ENCODE results near the gene SEMA4D.

Gene SEMA4D

GRCh38 chr9:89405826-89406225 lies 92.1 kb downstream of the SEMA4D start:
- Mint-ChIP-seq H3K9me3 (peaks cover 4% of the 10 kb centered on the region), H3K4me3 (peak overlapping the region; percentile 71), H3K27ac (peak overlapping the region; percentile 96), H3K4me1 (peaks cover 80% of the 10 kb centered on the region), H3K36me3 (peaks cover 18% of the 10 kb centered on the region), H3K27me3 (no peaks in the 10 kb centered on the region)
- DNase-seq (ENCODE audit: low spot score in 2 of 2), result no peak
- peak; percentile 58 for ATAC-seq (ENCODE audit: low read depth)

DNA sequence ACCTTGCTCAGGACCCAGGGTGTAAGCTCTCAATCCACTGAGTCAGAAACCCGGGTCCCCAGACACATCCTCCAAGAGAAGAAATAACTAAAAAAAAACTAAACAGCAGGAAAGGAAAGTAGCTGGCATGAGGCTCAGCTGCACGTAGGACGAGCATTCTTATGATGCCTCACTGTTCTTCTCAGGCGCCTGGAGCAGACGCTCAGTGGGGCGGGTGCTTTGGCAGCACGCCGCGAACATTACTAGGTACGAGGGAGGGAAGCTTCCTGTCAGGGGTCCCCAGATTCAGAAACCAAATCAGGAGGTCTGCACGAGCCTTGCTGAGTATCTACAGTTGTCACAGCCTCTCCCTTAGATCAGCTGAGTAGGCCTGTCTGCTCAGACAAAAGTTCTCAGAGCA lies 93.8 kb downstream of the SEMA4D start:
- H3K4me1 Mint-ChIP-seq, result peaks cover 75% of the 10 kb centered on the region
- peak overlapping the region; percentile 59 for H3K4me3 Mint-ChIP-seq
- no peaks in the 10 kb centered on the region for H3K27me3 Mint-ChIP-seq
- H3K36me3 Mint-ChIP-seq, result peaks cover 17% of the 10 kb centered on the region
- DNase-seq (ENCODE audit: low spot score in 2 of 2), result no peak
- peak overlapping the region; percentile 96 for H3K27ac Mint-ChIP-seq
- peaks cover 4% of the 10 kb centered on the region for H3K9me3 Mint-ChIP-seq
- ATAC-seq (ENCODE audit: low read depth), result no peak

GRCh38 chr9:89402695-89403427 lies 95.1 kb downstream of the SEMA4D start:
- Mint-ChIP-seq H3K27me3 (no peaks in the 10 kb centered on the region), H3K9me3 (peaks cover 4% of the 10 kb centered on the region), H3K4me1 (peaks cover 65% of the 10 kb centered on the region), H3K4me3 (no peak overlapping the region), H3K27ac (peak overlapping the region; percentile 96), H3K36me3 (peaks cover 19% of the 10 kb centered on the region)
- ATAC-seq (ENCODE audit: low read depth), result no peak
- no peak for DNase-seq (ENCODE audit: low spot score in 2 of 2)

DNA sequence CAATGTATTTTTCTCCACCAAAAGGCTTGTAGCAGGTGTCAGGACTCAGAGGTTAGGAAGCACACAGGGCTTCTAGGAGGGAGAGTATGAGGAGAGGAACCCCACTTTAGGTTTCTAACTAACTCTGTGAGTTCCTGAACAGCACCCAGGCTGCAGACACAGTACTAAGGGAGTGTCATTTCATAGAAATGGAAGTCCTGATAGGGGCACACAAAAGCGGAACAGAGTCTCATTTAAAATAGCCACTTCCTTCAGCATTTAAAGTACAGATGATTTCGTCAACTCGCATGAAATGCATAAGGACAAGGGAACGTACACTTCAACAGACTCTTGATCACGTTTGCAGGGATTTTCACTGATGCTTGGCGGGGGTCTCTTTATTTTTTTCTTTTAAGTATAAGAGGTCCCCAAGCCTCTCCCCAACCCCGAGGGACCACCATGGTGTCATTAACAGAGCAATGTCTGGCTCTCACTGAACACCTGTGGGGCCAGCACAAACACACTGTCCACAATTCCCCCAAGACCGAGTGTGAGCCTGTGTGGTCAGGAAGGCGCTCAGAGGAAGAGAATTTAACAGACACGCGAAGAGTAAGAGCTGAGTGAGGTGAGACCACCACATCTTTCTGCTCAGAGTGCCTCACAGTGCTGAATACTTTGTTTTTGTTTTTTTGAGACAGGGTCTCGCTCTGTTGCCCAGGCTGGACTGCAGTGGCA lies 97.4 kb downstream of the SEMA4D start:
- no peaks in the 10 kb centered on the region for H3K9me3 Mint-ChIP-seq
- peaks cover 45% of the 10 kb centered on the region for H3K4me1 Mint-ChIP-seq
- H3K4me3 Mint-ChIP-seq, result peak overlapping the region; percentile 73
- no peaks in the 10 kb centered on the region for H3K27me3 Mint-ChIP-seq
- H3K36me3 Mint-ChIP-seq, result peaks cover 18% of the 10 kb centered on the region
- peak; percentile 96 for ATAC-seq (ENCODE audit: low read depth)
- H3K27ac Mint-ChIP-seq, result peak overlapping the region; percentile 88
- peak in 1 of 2 donors; percentile 38 for DNase-seq (ENCODE audit: low spot score in 2 of 2)

DNA sequence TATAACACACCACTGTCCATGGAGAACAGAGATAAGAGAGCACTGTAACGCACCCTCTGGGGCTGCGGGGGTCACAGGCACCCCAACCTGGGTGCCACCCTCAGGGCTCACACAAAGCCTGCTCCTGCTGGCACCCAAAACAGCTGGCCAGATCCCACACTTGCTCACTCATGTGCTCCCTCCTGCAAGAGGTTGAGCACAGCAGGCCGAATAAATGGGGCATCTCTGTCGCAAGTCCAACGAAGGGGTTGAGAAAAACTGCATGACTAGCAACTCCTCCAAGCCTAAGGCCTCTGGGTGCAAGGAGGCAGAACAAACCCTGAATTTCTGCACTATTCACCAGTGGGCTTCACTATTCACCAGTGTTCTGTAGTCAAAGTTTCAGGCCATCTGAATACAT lies 99.3 kb downstream of the SEMA4D start:
- ATAC-seq (ENCODE audit: low read depth) (no peak), DNase-seq (ENCODE audit: low spot score in 2 of 2) (no peak)
- peaks cover 28% of the 10 kb centered on the region for H3K4me1 Mint-ChIP-seq
- H3K9me3 Mint-ChIP-seq, result no peaks in the 10 kb centered on the region
- no peak overlapping the region for H3K27ac Mint-ChIP-seq
- H3K4me3 Mint-ChIP-seq, result no peak overlapping the region
- peaks cover 22% of the 10 kb centered on the region for H3K36me3 Mint-ChIP-seq
- no peaks in the 10 kb centered on the region for H3K27me3 Mint-ChIP-seq

- no peak for DNase-seq (ENCODE audit: low spot score in 2 of 2)
These were observed 100.4 kb downstream of the SEMA4D start for GRCh38 chr9:89397471-89397870.

GRCh38 chr9:89395931-89396710 lies 101.8 kb downstream of the SEMA4D start:
- Mint-ChIP-seq H3K36me3 (peaks cover 26% of the 10 kb centered on the region), H3K9me3 (no peaks in the 10 kb centered on the region), H3K27me3 (no peaks in the 10 kb centered on the region), H3K4me3 (no peak overlapping the region), H3K4me1 (peaks cover 15% of the 10 kb centered on the region), H3K27ac (no peak overlapping the region)
- no peak for ATAC-seq (ENCODE audit: low read depth)
- DNase-seq (ENCODE audit: low spot score in 2 of 2), result no peak

More at GRCh38 chr9:89397471-89397870, 100.4 kb downstream of the SEMA4D start:
- H3K9me3 Mint-ChIP-seq, result no peaks in the 10 kb centered on the region
- H3K36me3 Mint-ChIP-seq, result peaks cover 29% of the 10 kb centered on the region
- peaks cover 28% of the 10 kb centered on the region for H3K4me1 Mint-ChIP-seq
- no peaks in the 10 kb centered on the region for H3K27me3 Mint-ChIP-seq
- H3K4me3 Mint-ChIP-seq, result no peak overlapping the region
- no peak overlapping the region for H3K27ac Mint-ChIP-seq
- ATAC-seq (ENCODE audit: low read depth), result no peak

- no peak for ATAC-seq (ENCODE audit: low read depth)
- H3K9me3 Mint-ChIP-seq, result no peaks in the 10 kb centered on the region
- no peak overlapping the region for H3K4me3 Mint-ChIP-seq
- no peaks in the 10 kb centered on the region for H3K27me3 Mint-ChIP-seq
- peaks cover 37% of the 10 kb centered on the region for H3K36me3 Mint-ChIP-seq
- peaks cover 2% of the 10 kb centered on the region for H3K4me1 Mint-ChIP-seq
- DNase-seq (ENCODE audit: low spot score in 2 of 2), result no peak
- H3K27ac Mint-ChIP-seq, result no peak overlapping the region
These were observed 103.5 kb downstream of the SEMA4D start for GRCh38 chr9:89394412-89394811.

GRCh38 chr9:89391585-89391984 lies 106.3 kb downstream of the SEMA4D start:
- no peaks in the 10 kb centered on the region for H3K4me1 Mint-ChIP-seq
- H3K9me3 Mint-ChIP-seq, result no peaks in the 10 kb centered on the region
- no peak for ATAC-seq (ENCODE audit: low read depth)
- H3K27me3 Mint-ChIP-seq, result no peaks in the 10 kb centered on the region
- no peak overlapping the region for H3K27ac Mint-ChIP-seq
- DNase-seq (ENCODE audit: low spot score in 2 of 2), result no peak
- H3K36me3 Mint-ChIP-seq, result peaks cover 32% of the 10 kb centered on the region
- no peak overlapping the region for H3K4me3 Mint-ChIP-seq

DNA sequence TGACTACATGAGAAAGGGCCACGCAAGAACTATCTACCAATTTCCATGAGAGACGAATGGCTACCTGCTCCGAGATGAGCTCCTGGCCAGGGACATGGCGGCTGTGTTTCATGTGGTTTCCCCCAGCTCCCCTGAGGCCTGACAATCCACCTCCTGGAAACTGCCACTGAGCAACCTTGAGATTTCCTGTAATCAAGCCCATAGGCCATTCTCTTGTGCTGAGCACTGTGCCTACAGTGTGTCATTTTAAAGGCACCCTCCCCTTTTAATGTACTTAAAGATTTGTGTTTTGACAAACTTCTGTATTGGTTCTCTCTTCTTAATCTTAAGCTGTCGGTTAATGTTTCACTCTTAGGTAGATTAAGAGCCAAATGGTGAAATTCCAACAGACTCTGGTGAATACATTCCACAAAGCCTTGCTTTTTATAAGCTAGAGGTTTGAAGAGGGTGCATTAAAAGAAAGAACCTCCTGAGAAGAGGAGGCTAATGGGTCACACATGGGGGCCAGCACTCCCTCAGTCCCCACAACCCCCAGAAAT lies 107.3 kb downstream of the SEMA4D start:
- DNase-seq (ENCODE audit: low spot score in 2 of 2), result no peak
- Mint-ChIP-seq H3K9me3 (no peaks in the 10 kb centered on the region), H3K4me1 (no peaks in the 10 kb centered on the region), H3K27me3 (no peaks in the 10 kb centered on the region), H3K4me3 (no peak overlapping the region), H3K36me3 (peaks cover 35% of the 10 kb centered on the region), H3K27ac (no peak overlapping the region)
- ATAC-seq (ENCODE audit: low read depth), result no peak

GRCh38 chr9:89390068-89390555 lies 107.8 kb downstream of the SEMA4D start:
- H3K9me3 Mint-ChIP-seq, result no peaks in the 10 kb centered on the region
- DNase-seq (ENCODE audit: low spot score in 2 of 2) (no peak), ATAC-seq (ENCODE audit: low read depth) (no peak)
- H3K27me3 Mint-ChIP-seq, result no peaks in the 10 kb centered on the region
- no peak overlapping the region for H3K27ac Mint-ChIP-seq
- no peak overlapping the region for H3K4me3 Mint-ChIP-seq
- H3K4me1 Mint-ChIP-seq, result no peaks in the 10 kb centered on the region
- H3K36me3 Mint-ChIP-seq, result peaks cover 35% of the 10 kb centered on the region

- peaks cover 34% of the 10 kb centered on the region for H3K36me3 Mint-ChIP-seq
These were observed 109.1 kb downstream of the SEMA4D start for GRCh38 chr9:89388868-89389177.

DNA sequence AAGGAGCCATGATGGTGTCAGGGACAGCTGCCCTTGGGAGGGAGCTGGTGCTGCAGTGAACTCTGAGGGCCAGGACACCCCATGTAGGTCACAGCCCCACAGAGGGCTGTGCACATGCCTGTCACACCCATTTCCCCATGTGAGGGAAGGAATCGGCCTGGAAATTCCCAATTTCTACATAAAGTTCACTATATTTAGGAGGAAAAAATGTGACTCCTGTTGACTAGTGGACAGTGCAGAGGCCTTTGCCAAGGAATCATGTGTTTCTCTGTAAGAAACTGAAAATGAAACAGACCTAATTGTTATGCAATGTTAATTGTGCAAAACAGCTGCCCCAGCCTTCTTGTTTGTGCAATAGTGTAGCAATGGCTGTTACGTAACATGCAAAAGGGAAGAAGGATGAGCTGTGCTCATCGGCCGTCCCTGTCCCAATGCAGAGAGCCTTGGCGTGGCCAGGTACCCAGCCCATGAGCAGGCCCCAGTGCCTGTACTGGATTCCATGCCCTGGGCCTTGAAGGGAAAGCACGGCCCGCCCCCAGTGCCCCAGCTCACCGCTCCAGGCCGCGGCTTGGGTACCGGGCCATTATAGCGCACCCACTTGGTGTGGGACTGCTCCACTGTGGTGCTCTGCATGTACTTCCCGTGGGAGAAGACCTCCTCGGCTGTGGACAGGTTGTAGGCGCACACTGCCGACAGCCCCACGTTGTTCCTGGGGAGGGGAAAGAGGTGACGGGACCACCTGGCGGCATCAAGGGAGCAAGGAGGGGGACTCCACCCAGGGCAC lies 109.6 kb downstream of the SEMA4D start:
- peak; percentile 53 for ATAC-seq (ENCODE audit: low read depth)
- Mint-ChIP-seq H3K9me3 (no peaks in the 10 kb centered on the region), H3K27ac (no peak overlapping the region), H3K4me1 (peaks cover 4% of the 10 kb centered on the region), H3K27me3 (no peaks in the 10 kb centered on the region), H3K4me3 (no peak overlapping the region), H3K36me3 (peaks cover 33% of the 10 kb centered on the region)
- DNase-seq (ENCODE audit: low spot score in 2 of 2), result no peak

More at GRCh38 chr9:89388868-89389177, 109.1 kb downstream of the SEMA4D start:
- no peak overlapping the region for H3K27ac Mint-ChIP-seq
- no peak for ATAC-seq (ENCODE audit: low read depth)
- peaks cover under 1% of the 10 kb centered on the region for H3K4me1 Mint-ChIP-seq
- H3K4me3 Mint-ChIP-seq, result no peak overlapping the region
- DNase-seq (ENCODE audit: low spot score in 2 of 2), result no peak
- no peaks in the 10 kb centered on the region for H3K27me3 Mint-ChIP-seq
- no peaks in the 10 kb centered on the region for H3K9me3 Mint-ChIP-seq
